ENCODE measurements around the gene SEMA3F. TPM values are rescaled to one million over a fixed set of nuclear protein-coding genes. Genes with fewer than 3 reads are reported as not detected.
A peak's percentile ranks its signal among the peaks of the same experiment; 100 is the strongest.

Gene SEMA3F
- polyA plus RNA-seq, 4 donors, result 3.0 to 35.7 (median 4.3) TPM

- Histone ChIP-seq H3K27ac (ENCODE audit: low read depth in 1 of 3, low read length in 2 of 3) (peak overlapping the region in 1 of 3 donors; percentile 76), H3K27me3 (ENCODE audit: control insufficient read depth in 3 of 3, insufficient read depth in 3 of 3, low read length in 3 of 3) (peaks cover 0 to 42% (median 0%) of the 10 kb centered on the region in 3 donors), H3K9me3 (ENCODE audit: control insufficient read depth in 2 of 2, insufficient read depth in 1 of 2, low read depth in 1 of 2, low read length in 1 of 2) (no peaks in the 10 kb centered on the region), H3K36me3 (ENCODE audit: control insufficient read depth in 3 of 3, insufficient read depth in 2 of 3, low read depth in 1 of 3, low read length in 3 of 3) (peaks cover 0 to 19% (median 0%) of the 10 kb centered on the region in 3 donors), H3K4me3 (ENCODE audit: low read depth in 1 of 3, low read length in 3 of 3) (no peak overlapping the region), H3K4me1 (ENCODE audit: control insufficient read depth in 3 of 3, insufficient read depth in 2 of 3, low read depth in 1 of 3, low read length in 2 of 3) (peaks cover 13 to 40% (median 14%) of the 10 kb centered on the region in 3 donors)
- WGBS, 3 donors, result 34 to 43% (median 42%) methylated on average over 9 of the region's 9 CpGs
- DNase-seq (no peak), FAIRE-seq (no peak)
Measured at GRCh38 chr3:50168388-50168787, 13.3 kb downstream of the SEMA3F start.

GRCh38 chr3:50168791-50169190, 13.7 kb downstream of the SEMA3F start:
- peaks cover 13 to 37% (median 14%) of the 10 kb centered on the region in 3 donors for H3K4me1 ChIP-seq (ENCODE audit: control insufficient read depth in 3 of 3, insufficient read depth in 2 of 3, low read depth in 1 of 3, low read length in 2 of 3)
- peaks cover 0 to 18% (median 0%) of the 10 kb centered on the region in 3 donors for H3K36me3 ChIP-seq (ENCODE audit: control insufficient read depth in 3 of 3, insufficient read depth in 2 of 3, low read depth in 1 of 3, low read length in 3 of 3)
- no peaks in the 10 kb centered on the region for H3K9me3 ChIP-seq (ENCODE audit: control insufficient read depth in 2 of 2, insufficient read depth in 1 of 2, low read depth in 1 of 2, low read length in 1 of 2)
- peaks cover 0 to 42% (median 0%) of the 10 kb centered on the region in 3 donors for H3K27me3 ChIP-seq (ENCODE audit: control insufficient read depth in 3 of 3, insufficient read depth in 3 of 3, low read length in 3 of 3)
- DNase-seq (no peak), FAIRE-seq (no peak)
- H3K27ac ChIP-seq (ENCODE audit: low read depth in 1 of 3, low read length in 2 of 3), result peak overlapping the region in 1 of 3 donors; percentile 75
- WGBS, 3 donors, result 83 to 88% (median 84%) methylated on average over 6 of the region's 6 CpGs
- H3K4me3 ChIP-seq (ENCODE audit: low read depth in 1 of 3, low read length in 3 of 3), result no peak overlapping the region

DNA sequence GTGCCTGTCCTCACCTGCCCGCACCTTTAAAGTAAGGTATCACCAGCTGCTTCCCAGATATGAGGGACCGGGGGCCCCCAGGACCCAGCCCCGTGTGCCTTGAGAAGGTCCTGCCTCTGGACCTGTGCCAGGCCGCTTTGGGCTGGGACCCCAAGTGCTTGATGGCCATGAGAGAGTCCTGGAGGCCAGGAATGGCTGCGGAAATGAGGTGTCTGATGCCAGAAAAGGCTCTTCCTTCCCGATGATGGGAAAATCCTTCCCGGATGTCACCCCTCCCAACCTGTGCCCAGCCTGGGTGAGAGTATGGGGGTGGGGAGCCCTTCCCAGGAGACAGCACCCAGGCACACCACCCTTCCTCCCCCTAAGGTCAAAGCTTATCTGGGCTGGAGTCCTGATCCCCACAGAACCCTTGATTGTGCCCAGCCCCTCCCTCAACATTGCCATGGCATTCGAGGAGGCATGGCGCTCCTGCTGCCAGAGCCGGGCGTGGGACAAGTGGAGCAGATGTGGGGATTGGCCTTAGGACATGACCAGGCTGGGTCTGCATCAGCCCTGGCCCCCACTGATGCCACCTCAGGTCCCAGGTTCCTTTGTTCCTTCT, 14.2 kb downstream of the SEMA3F start:
- DNase-seq (no peak), FAIRE-seq (no peak)
- Histone ChIP-seq H3K9me3 (ENCODE audit: control insufficient read depth in 2 of 2, insufficient read depth in 1 of 2, low read depth in 1 of 2, low read length in 1 of 2) (no peaks in the 10 kb centered on the region), H3K27me3 (ENCODE audit: control insufficient read depth in 3 of 3, insufficient read depth in 3 of 3, low read length in 3 of 3) (peaks cover 0 to 40% (median 0%) of the 10 kb centered on the region in 3 donors), H3K27ac (ENCODE audit: low read depth in 1 of 3, low read length in 2 of 3) (peak overlapping the region in 1 of 3 donors; percentile 75), H3K36me3 (ENCODE audit: control insufficient read depth in 3 of 3, insufficient read depth in 2 of 3, low read depth in 1 of 3, low read length in 3 of 3) (peaks cover 0 to 23% (median 0%) of the 10 kb centered on the region in 3 donors), H3K4me1 (ENCODE audit: control insufficient read depth in 3 of 3, insufficient read depth in 2 of 3, low read depth in 1 of 3, low read length in 2 of 3) (peaks cover 13 to 32% (median 14%) of the 10 kb centered on the region in 3 donors), H3K4me3 (ENCODE audit: low read depth in 1 of 3, low read length in 3 of 3) (no peak overlapping the region)
- 38 to 68% (median 50%) methylated on average over 11 of the region's 11 CpGs for WGBS, 3 donors

DNA sequence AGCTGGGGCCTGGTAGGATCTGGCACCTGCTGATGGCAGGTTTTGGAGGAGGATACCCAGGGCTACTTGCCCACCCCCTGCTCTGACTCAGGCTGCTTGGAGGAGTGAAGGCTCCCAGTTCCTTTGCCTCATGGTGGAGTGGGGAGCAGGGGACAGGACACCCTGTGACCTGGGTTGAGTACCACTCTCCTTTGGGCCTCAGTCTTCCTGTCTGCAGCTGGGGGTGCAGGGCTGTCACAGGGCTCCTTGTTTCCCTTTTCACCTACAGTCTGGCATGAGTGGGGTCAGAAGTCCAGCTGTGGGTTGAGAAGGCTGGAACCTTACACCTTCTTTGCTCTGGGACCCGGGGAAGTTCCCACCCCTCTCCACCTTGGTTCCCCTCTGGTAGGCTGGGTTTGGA, 14.7 kb downstream of the SEMA3F start:
- Histone ChIP-seq H3K9me3 (ENCODE audit: control insufficient read depth in 2 of 2, insufficient read depth in 1 of 2, low read depth in 1 of 2, low read length in 1 of 2) (no peaks in the 10 kb centered on the region), H3K27me3 (ENCODE audit: control insufficient read depth in 3 of 3, insufficient read depth in 3 of 3, low read length in 3 of 3) (peaks cover 0 to 36% (median 0%) of the 10 kb centered on the region in 3 donors), H3K27ac (ENCODE audit: low read depth in 1 of 3, low read length in 2 of 3) (peak overlapping the region in 1 of 3 donors; percentile 75), H3K4me1 (ENCODE audit: control insufficient read depth in 3 of 3, insufficient read depth in 2 of 3, low read depth in 1 of 3, low read length in 2 of 3) (peaks cover 13 to 27% (median 14%) of the 10 kb centered on the region in 3 donors), H3K4me3 (ENCODE audit: low read depth in 1 of 3, low read length in 3 of 3) (no peak overlapping the region), H3K36me3 (ENCODE audit: control insufficient read depth in 3 of 3, insufficient read depth in 2 of 3, low read depth in 1 of 3, low read length in 3 of 3) (peaks cover 0 to 27% (median 0%) of the 10 kb centered on the region in 3 donors)
- 43 to 78% (median 46%) methylated on average over 1 of the region's 1 CpG for WGBS, 3 donors
- FAIRE-seq, result no peak
- no peak for DNase-seq

- H3K27me3 ChIP-seq (ENCODE audit: control insufficient read depth in 3 of 3, insufficient read depth in 3 of 3, low read length in 3 of 3), result peaks cover 0 to 42% (median 0%) of the 10 kb centered on the region in 3 donors
- peak overlapping the region in 1 of 3 donors; percentile 75 for H3K27ac ChIP-seq (ENCODE audit: low read depth in 1 of 3, low read length in 2 of 3)
- FAIRE-seq (no peak), DNase-seq (no peak)
- 73 to 76% (median 74%) methylated on average over 10 of the region's 10 CpGs for WGBS, 3 donors
- H3K9me3 ChIP-seq (ENCODE audit: control insufficient read depth in 2 of 2, insufficient read depth in 1 of 2, low read depth in 1 of 2, low read length in 1 of 2), result no peaks in the 10 kb centered on the region
- no peak overlapping the region for H3K4me3 ChIP-seq (ENCODE audit: low read depth in 1 of 3, low read length in 3 of 3)
- H3K4me1 ChIP-seq (ENCODE audit: control insufficient read depth in 3 of 3, insufficient read depth in 2 of 3, low read depth in 1 of 3, low read length in 2 of 3), result peaks cover 10 to 18% (median 13%) of the 10 kb centered on the region in 3 donors
- peaks cover 0 to 31% (median 0%) of the 10 kb centered on the region in 3 donors for H3K36me3 ChIP-seq (ENCODE audit: control insufficient read depth in 3 of 3, insufficient read depth in 2 of 3, low read depth in 1 of 3, low read length in 3 of 3)
Measured at GRCh38 chr3:50170689-50171088, 15.6 kb downstream of the SEMA3F start.

- Histone ChIP-seq H3K36me3 (ENCODE audit: control insufficient read depth in 3 of 3, insufficient read depth in 2 of 3, low read depth in 1 of 3, low read length in 3 of 3) (peaks cover 0 to 38% (median 0%) of the 10 kb centered on the region in 3 donors), H3K9me3 (ENCODE audit: control insufficient read depth in 2 of 2, insufficient read depth in 1 of 2, low read depth in 1 of 2, low read length in 1 of 2) (no peaks in the 10 kb centered on the region), H3K4me1 (ENCODE audit: control insufficient read depth in 3 of 3, insufficient read depth in 2 of 3, low read depth in 1 of 3, low read length in 2 of 3) (peaks cover 6 to 10% (median 8%) of the 10 kb centered on the region in 3 donors), H3K27ac (ENCODE audit: low read depth in 1 of 3, low read length in 2 of 3) (peak overlapping the region in 1 of 3 donors; percentile 18), H3K4me3 (ENCODE audit: low read depth in 1 of 3, low read length in 3 of 3) (no peak overlapping the region), H3K27me3 (ENCODE audit: control insufficient read depth in 3 of 3, insufficient read depth in 3 of 3, low read length in 3 of 3) (peaks cover 0 to 47% (median 0%) of the 10 kb centered on the region in 3 donors)
- FAIRE-seq (no peak), DNase-seq (peak in 1 of 2 donors; percentile 65)
- 18 to 60% (median 21%) methylated on average over 21 of the region's 21 CpGs for WGBS, 3 donors
Measured at GRCh38 chr3:50171540-50172301, 16.6 kb downstream of the SEMA3F start.

GRCh38 chr3:50172626-50173220, 17.6 kb downstream of the SEMA3F start:
- peaks cover 0 to 53% (median 0%) of the 10 kb centered on the region in 3 donors for H3K27me3 ChIP-seq (ENCODE audit: control insufficient read depth in 3 of 3, insufficient read depth in 3 of 3, low read length in 3 of 3)
- H3K4me1 ChIP-seq (ENCODE audit: control insufficient read depth in 3 of 3, insufficient read depth in 2 of 3, low read depth in 1 of 3, low read length in 2 of 3), result peaks cover 3 to 14% (median 9%) of the 10 kb centered on the region in 3 donors
- H3K4me3 ChIP-seq (ENCODE audit: low read depth in 1 of 3, low read length in 3 of 3), result no peak overlapping the region
- FAIRE-seq, result no peak
- peaks cover 0 to 42% (median 0%) of the 10 kb centered on the region in 3 donors for H3K36me3 ChIP-seq (ENCODE audit: control insufficient read depth in 3 of 3, insufficient read depth in 2 of 3, low read depth in 1 of 3, low read length in 3 of 3)
- WGBS, 3 donors, result 26 to 54% (median 27%) methylated on average over 8 of the region's 8 CpGs
- no peaks in the 10 kb centered on the region for H3K9me3 ChIP-seq (ENCODE audit: control insufficient read depth in 2 of 2, insufficient read depth in 1 of 2, low read depth in 1 of 2, low read length in 1 of 2)
- peak overlapping the region in 1 of 3 donors; percentile 1 for H3K27ac ChIP-seq (ENCODE audit: low read depth in 1 of 3, low read length in 2 of 3)
- DNase-seq, result peak in 1 of 2 donors; percentile 72

Data from small intestine (tissue), 7 donors.